CD4-positive, alpha-beta memory T cell (primary cell): ENCODE data around the gene PRLR. TPM values are rescaled to one million over a fixed set of nuclear protein-coding genes. Genes with fewer than 3 reads are reported as not detected.
A peak's percentile ranks its signal among the peaks of the same experiment; 100 is the strongest.

Source experiments
- CTCF ChIA-PET: fragments of 350-600 bp; sonication (Branson Sonifier 250); formaldehyde crosslinking; loops from one replicate; lab custom pipeline; 2021; ENCODE audit warnings: inconsistent platforms; ENCODE audit not compliant: partially characterized antibody; lab: Charles Lee
- POLR2A ChIA-PET: fragments of 350-600 bp; sonication (Branson Sonifier 250); formaldehyde crosslinking; loops from one replicate; lab custom pipeline; 2021; ENCODE audit not compliant: partially characterized antibody; lab: Charles Lee
- DNase-seq, 5 donors: peaks; one replicate each; pipeline versions ENCODE4 v3.0.0 to v3.0.0-alpha.2; 2020 to 2022; ENCODE audit warnings: mixed read lengths in 1 of 5
- H3K27ac ChIP-seq: one replicate; pipeline ENCODE4 v1.7.0; 2013; ENCODE audit warnings: low read depth, low read length
- H3K27me3 ChIP-seq: 2 replicates; pipeline ENCODE4 v1.7.0; 2013; ENCODE audit warnings: mild to moderate bottlenecking, low read length, moderate library complexity; ENCODE audit not compliant: insufficient read depth
- H3K36me3 ChIP-seq: 2 replicates; pipeline ENCODE4 v1.7.0; 2013; ENCODE audit warnings: mild to moderate bottlenecking, low read length, moderate library complexity; ENCODE audit not compliant: insufficient read depth
- H3K4me1 ChIP-seq: 2 replicates; pipeline ENCODE4 v1.7.0; 2013; ENCODE audit warnings: mild to moderate bottlenecking, low read length, moderate library complexity; ENCODE audit not compliant: insufficient read depth
- H3K4me3 ChIP-seq, 2 donors: one replicate each; pipeline ENCODE4 v1.7.0; 2013; ENCODE audit warnings: low read length in 2 of 2, mild to moderate bottlenecking in 1 of 2
- H3K9me3 ChIP-seq, 2 donors: one replicate each; pipeline ENCODE4 v1.7.0; 2013; ENCODE audit warnings: low read length in 2 of 2, control low read depth in 1 of 2; ENCODE audit not compliant: control insufficient read depth in 1 of 2
- H3K27ac Mint-ChIP-seq, 7 donors: one replicate each; pipeline ENCODE4 v1.8.0; 2020 to 2021; ENCODE audit warnings: mixed read lengths in 7 of 7, mild to moderate bottlenecking in 6 of 7, inconsistent platforms in 3 of 7, moderate library complexity in 3 of 7
- H3K27me3 Mint-ChIP-seq, 2 donors: one replicate each; pipeline ENCODE4 v1.8.0; 2020 to 2021; ENCODE audit warnings: mixed read lengths in 2 of 2
- H3K36me3 Mint-ChIP-seq, 2 donors: one replicate each; pipeline ENCODE4 v1.8.0; 2020 to 2021; ENCODE audit warnings: mixed read lengths in 2 of 2, inconsistent platforms in 1 of 2, mild to moderate bottlenecking in 1 of 2
- H3K4me1 Mint-ChIP-seq, 4 donors: one replicate each; pipeline ENCODE4 v1.8.0; 2020 to 2021; ENCODE audit warnings: mixed read lengths in 4 of 4, mild to moderate bottlenecking in 1 of 4
- H3K4me3 Mint-ChIP-seq, 8 donors: one replicate each; pipeline ENCODE4 v1.8.0; 2020 to 2021; ENCODE audit warnings: mixed read lengths in 8 of 8, mild to moderate bottlenecking in 7 of 8, moderate library complexity in 6 of 8, inconsistent platforms in 3 of 8
- H3K9me3 Mint-ChIP-seq, 8 donors: one replicate each; pipeline ENCODE4 v1.8.0; 2020 to 2021; ENCODE audit warnings: mixed read lengths in 8 of 8, mild to moderate bottlenecking in 5 of 8, inconsistent platforms in 3 of 8, moderate library complexity in 1 of 8
- intact Hi-C: fragments of 100-400 bp; cut with micrococcal nuclease; formaldehyde crosslinking; loops from one replicate; pipeline ENCODE4 v1.15.1; 2023
- polyA plus RNA-seq, 2 donors: library from polyadenylated mRNA; unstranded; fragments of 300-500 nt; fragmentation: Illumina TruSeq; gene quantifications; one replicate each; pipeline ENCODE4 v1.2.3, GENCODE V29; 2021
- total RNA-seq, 2 experiments: library from RNA; stranded (reverse); gene quantifications; one replicate each; pipeline ENCODE4 v1.2.3, GENCODE V29; 2021

Gene PRLR
- total and polyA plus RNA-seq, 4 experiments from 2014 or later, result not detected

- H3K27me3 Mint-ChIP-seq, result peaks cover 19 to 35% of the 10 kb centered on the region in 2 donors
- peaks cover 9 to 19% (median 13%) of the 10 kb centered on the region in 4 donors for H3K4me1 Mint-ChIP-seq
- POLR2A ChIA-PET, result no interaction called here
Measured at GRCh38 chr5:35127006-35127405, 103.3 kb downstream of the PRLR start.

GRCh38 chr5:35125746-35126145 lies 104.5 kb downstream of the PRLR start:
- CTCF ChIA-PET, result no interaction called here
- H3K4me1 Mint-ChIP-seq, result peaks cover 9 to 17% (median 13%) of the 10 kb centered on the region in 4 donors

More at GRCh38 chr5:35127006-35127405, 103.3 kb downstream of the PRLR start:
- H3K36me3 ChIP-seq, result no peaks in the 10 kb centered on the region
- no peak overlapping the region for H3K4me3 Mint-ChIP-seq
- intact Hi-C loops, result no loop called here
- no peaks in the 10 kb centered on the region for H3K9me3 ChIP-seq
- CTCF ChIA-PET, result no interaction called here
- H3K4me1 ChIP-seq, result peaks cover 15% of the 10 kb centered on the region
- no peak overlapping the region for H3K27ac Mint-ChIP-seq
- no peaks in the 10 kb centered on the region for H3K27me3 ChIP-seq
- peaks cover 0 to 5% (median 0%) of the 10 kb centered on the region in 8 donors for H3K9me3 Mint-ChIP-seq
- H3K27ac ChIP-seq, result no peak overlapping the region
- DNase-seq, result no peak
- H3K4me3 ChIP-seq, result no peak overlapping the region
- no peaks in the 10 kb centered on the region for H3K36me3 Mint-ChIP-seq

GRCh38 chr5:35124932-35125331 lies 105.4 kb downstream of the PRLR start:
- H3K4me3 Mint-ChIP-seq, result no peak overlapping the region
- Histone ChIP-seq H3K27ac (no peak overlapping the region), H3K36me3 (no peaks in the 10 kb centered on the region), H3K9me3 (no peaks in the 10 kb centered on the region), H3K4me3 (no peak overlapping the region), H3K4me1 (peaks cover 6% of the 10 kb centered on the region), H3K27me3 (no peaks in the 10 kb centered on the region)
- POLR2A ChIA-PET, result no interaction called here
- peaks cover 3 to 9% (median 6%) of the 10 kb centered on the region in 4 donors for H3K4me1 Mint-ChIP-seq
- peaks cover 0 to 5% (median 0%) of the 10 kb centered on the region in 8 donors for H3K9me3 Mint-ChIP-seq
- intact Hi-C loops, result no loop called here
- no peaks in the 10 kb centered on the region for H3K36me3 Mint-ChIP-seq
- CTCF ChIA-PET, result no interaction called here
- DNase-seq, result no peak
- peaks cover 12 to 27% of the 10 kb centered on the region in 2 donors for H3K27me3 Mint-ChIP-seq
- no peak overlapping the region for H3K27ac Mint-ChIP-seq

More at GRCh38 chr5:35125746-35126145, 104.5 kb downstream of the PRLR start:
- Mint-ChIP-seq H3K27me3 (peaks cover 15 to 33% of the 10 kb centered on the region in 2 donors), H3K4me3 (no peak overlapping the region), H3K27ac (no peak overlapping the region), H3K36me3 (no peaks in the 10 kb centered on the region), H3K9me3 (peaks cover 0 to 5% (median 0%) of the 10 kb centered on the region in 8 donors)
- H3K9me3 ChIP-seq, result no peaks in the 10 kb centered on the region
- intact Hi-C loops, result no loop called here
- H3K27ac ChIP-seq, result no peak overlapping the region
- no peaks in the 10 kb centered on the region for H3K36me3 ChIP-seq
- no peak overlapping the region for H3K4me3 ChIP-seq
- H3K4me1 ChIP-seq, result peaks cover 14% of the 10 kb centered on the region
- DNase-seq, result no peak
- H3K27me3 ChIP-seq, result no peaks in the 10 kb centered on the region
- POLR2A ChIA-PET, result no interaction called here

- no peaks in the 10 kb centered on the region for H3K36me3 ChIP-seq
- H3K9me3 ChIP-seq, result no peaks in the 10 kb centered on the region
- no peak overlapping the region for H3K4me3 ChIP-seq
- CTCF ChIA-PET, result no interaction called here
- intact Hi-C loops, result no loop called here
- H3K9me3 Mint-ChIP-seq, result peaks cover 0 to 5% (median 0%) of the 10 kb centered on the region in 8 donors
- no peak overlapping the region for H3K27ac ChIP-seq
- H3K27me3 Mint-ChIP-seq, result peaks cover 8 to 21% of the 10 kb centered on the region in 2 donors
- no peak overlapping the region for H3K27ac Mint-ChIP-seq
- no peaks in the 10 kb centered on the region for H3K36me3 Mint-ChIP-seq
- no peaks in the 10 kb centered on the region for H3K4me1 Mint-ChIP-seq
- DNase-seq, result no peak
- H3K4me3 Mint-ChIP-seq, result no peak overlapping the region
- no peaks in the 10 kb centered on the region for H3K27me3 ChIP-seq
- no peaks in the 10 kb centered on the region for H3K4me1 ChIP-seq
- POLR2A ChIA-PET, result no interaction called here
Measured at GRCh38 chr5:35122819-35123218, 107.5 kb downstream of the PRLR start.

- H3K4me1 Mint-ChIP-seq, result no peaks in the 10 kb centered on the region
- no peaks in the 10 kb centered on the region for H3K36me3 ChIP-seq
- no peaks in the 10 kb centered on the region for H3K27me3 ChIP-seq
- H3K9me3 ChIP-seq, result no peaks in the 10 kb centered on the region
- ChIA-PET POLR2A (no interaction called here), CTCF (interaction anchor here (1.1 kb wide), 1 partner anchor 805 kb away, joined by 3 read pairs; no protein-coding TSS in a partner anchor)
- H3K4me1 ChIP-seq, result no peaks in the 10 kb centered on the region
- no peak for DNase-seq
- peaks cover 5 to 19% of the 10 kb centered on the region in 2 donors for H3K27me3 Mint-ChIP-seq
- H3K36me3 Mint-ChIP-seq, result no peaks in the 10 kb centered on the region
- H3K4me3 Mint-ChIP-seq, result no peak overlapping the region
- H3K27ac ChIP-seq, result no peak overlapping the region
- intact Hi-C loops, result no loop called here
- no peaks in the 10 kb centered on the region for H3K9me3 Mint-ChIP-seq
- no peak overlapping the region for H3K27ac Mint-ChIP-seq
- no peak overlapping the region for H3K4me3 ChIP-seq
Measured at GRCh38 chr5:35120715-35121114, 109.6 kb downstream of the PRLR start.

GRCh38 chr5:35117967-35118366 lies 112.3 kb downstream of the PRLR start:
- Mint-ChIP-seq H3K36me3 (no peaks in the 10 kb centered on the region), H3K27me3 (peaks cover 7 to 27% of the 10 kb centered on the region in 2 donors), H3K4me3 (no peak overlapping the region), H3K9me3 (peaks cover 0 to 2% (median 0%) of the 10 kb centered on the region in 8 donors), H3K27ac (peak overlapping the region in 1 of 7 donors; percentile 19), H3K4me1 (no peaks in the 10 kb centered on the region)
- intact Hi-C loops, result no loop called here
- ChIA-PET POLR2A (no interaction called here), CTCF (no interaction called here)
- DNase-seq, result no peak
- no peaks in the 10 kb centered on the region for H3K4me1 ChIP-seq
- H3K9me3 ChIP-seq, result no peaks in the 10 kb centered on the region
- H3K27me3 ChIP-seq, result no peaks in the 10 kb centered on the region
- no peak overlapping the region for H3K4me3 ChIP-seq
- H3K36me3 ChIP-seq, result no peaks in the 10 kb centered on the region
- no peak overlapping the region for H3K27ac ChIP-seq

GRCh38 chr5:35115920-35116319 lies 114.4 kb downstream of the PRLR start:
- Histone ChIP-seq H3K4me1 (no peaks in the 10 kb centered on the region), H3K4me3 (no peak overlapping the region), H3K27me3 (no peaks in the 10 kb centered on the region), H3K27ac (no peak overlapping the region), H3K9me3 (no peaks in the 10 kb centered on the region), H3K36me3 (no peaks in the 10 kb centered on the region)
- Mint-ChIP-seq H3K4me3 (no peak overlapping the region), H3K27me3 (peaks cover 8 to 20% of the 10 kb centered on the region in 2 donors), H3K27ac (no peak overlapping the region), H3K9me3 (peaks cover 0 to 2% (median 0%) of the 10 kb centered on the region in 8 donors), H3K36me3 (no peaks in the 10 kb centered on the region), H3K4me1 (no peaks in the 10 kb centered on the region)
- DNase-seq, result no peak
- intact Hi-C loops, result no loop called here
- ChIA-PET POLR2A (no interaction called here), CTCF (no interaction called here)
